ENCODE measurements around the gene UBE2K.
A peak's percentile ranks its signal among the peaks of the same experiment; 100 is the strongest.

Gene UBE2K

GRCh38 chr4:39814403-39815185 lies 116.7 kb downstream of the UBE2K start (continued):
- TF ChIP-seq ZXDB (tag by site-specific recombination; IDR thresholded peaks at IDR 0.05) (no peak), BCL11B (tag by site-specific recombination; IDR thresholded peaks at IDR 0.05; ENCODE audit: low read depth) (no peak), ZNF785 (tag by site-specific recombination; IDR thresholded peaks at IDR 0.05) (no peak), ZNF394 (tag by site-specific recombination; IDR thresholded peaks at IDR 0.05; ENCODE audit: borderline replicate concordance) (no peak), ZNF837 (tag by site-specific recombination; IDR thresholded peaks at IDR 0.05) (no peak), KLF8 (tag by site-specific recombination; IDR thresholded peaks at IDR 0.05) (peak; percentile 98), ZFHX2 (tag by site-specific recombination; conservative IDR thresholded peaks at IDR 0.05) (peak; percentile 99), SCRT1 (tag by site-specific recombination; IDR thresholded peaks at IDR 0.05; ENCODE audit: borderline replicate concordance) (no peak), ZNF274 (IDR thresholded peaks at IDR 0.05; ENCODE audit: low read length) (no peak), ZNF274 (tag by site-specific recombination; IDR thresholded peaks at IDR 0.05; ENCODE audit: borderline replicate concordance) (no peak), ZFP69B (tag by site-specific recombination; IDR thresholded peaks at IDR 0.05) (no peak), ZBTB17 (tag by site-specific recombination; IDR thresholded peaks at IDR 0.05) (no peak), ZFP37 (tag by site-specific recombination; IDR thresholded peaks at IDR 0.05) (no peak), ZNF513 (tag by site-specific recombination; IDR thresholded peaks at IDR 0.05) (no peak), ZNF112 (tag by site-specific recombination; IDR thresholded peaks at IDR 0.05) (no peak), ZNF37A (tag by site-specific recombination; IDR thresholded peaks at IDR 0.05) (no peak), ZNF488 (tag by site-specific recombination; IDR thresholded peaks at IDR 0.05) (0 out of 2 replicates have a peak, but pooled peaks have one; percentile 8), IKZF3 (tag by site-specific recombination; IDR thresholded peaks at IDR 0.05) (no peak), ZNF132 (tag by site-specific recombination; IDR thresholded peaks at IDR 0.05; ENCODE audit: borderline replicate concordance) (no peak), ZNF239 (tag by site-specific recombination; IDR thresholded peaks at IDR 0.05) (peak; percentile 59), TCF7L2 (IDR thresholded peaks at IDR 0.05; ENCODE audit: borderline replicate concordance, low read depth, low read length) (no peak), ZNF174 (tag by site-specific recombination; IDR thresholded peaks at IDR 0.05) (no peak), ZNF423 (tag by site-specific recombination; IDR thresholded peaks at IDR 0.05) (no peak), ZNF701 (tag by site-specific recombination; IDR thresholded peaks at IDR 0.05) (no peak), ZBTB26 (tag by site-specific recombination; optimal IDR thresholded peaks at IDR 0.05) (no peak), ZNF223 (tag by site-specific recombination; IDR thresholded peaks at IDR 0.05) (no peak), ZBTB6 (tag by site-specific recombination; IDR thresholded peaks at IDR 0.05) (no peak), ZNF626 (tag by site-specific recombination; IDR thresholded peaks at IDR 0.05) (no peak), ZNF16 (tag by site-specific recombination; IDR thresholded peaks at IDR 0.05; ENCODE audit: low read depth) (no peak)
- TF ChIP-seq, protein P1, sequence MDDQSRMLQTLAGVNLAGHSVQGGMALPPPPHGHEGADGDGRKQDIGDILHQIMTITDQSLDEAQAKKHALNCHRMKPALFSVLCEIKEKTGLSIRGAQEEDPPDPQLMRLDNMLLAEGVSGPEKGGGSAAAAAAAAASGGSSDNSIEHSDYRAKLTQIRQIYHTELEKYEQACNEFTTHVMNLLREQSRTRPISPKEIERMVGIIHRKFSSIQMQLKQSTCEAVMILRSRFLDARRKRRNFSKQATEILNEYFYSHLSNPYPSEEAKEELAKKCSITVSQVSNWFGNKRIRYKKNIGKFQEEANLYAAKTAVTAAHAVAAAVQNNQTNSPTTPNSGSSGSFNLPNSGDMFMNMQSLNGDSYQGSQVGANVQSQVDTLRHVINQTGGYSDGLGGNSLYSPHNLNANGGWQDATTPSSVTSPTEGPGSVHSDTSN (CRISPR knock-in tag; IDR thresholded peaks at IDR 0.05), result no peak
- TF ChIP-seq, protein P2, sequence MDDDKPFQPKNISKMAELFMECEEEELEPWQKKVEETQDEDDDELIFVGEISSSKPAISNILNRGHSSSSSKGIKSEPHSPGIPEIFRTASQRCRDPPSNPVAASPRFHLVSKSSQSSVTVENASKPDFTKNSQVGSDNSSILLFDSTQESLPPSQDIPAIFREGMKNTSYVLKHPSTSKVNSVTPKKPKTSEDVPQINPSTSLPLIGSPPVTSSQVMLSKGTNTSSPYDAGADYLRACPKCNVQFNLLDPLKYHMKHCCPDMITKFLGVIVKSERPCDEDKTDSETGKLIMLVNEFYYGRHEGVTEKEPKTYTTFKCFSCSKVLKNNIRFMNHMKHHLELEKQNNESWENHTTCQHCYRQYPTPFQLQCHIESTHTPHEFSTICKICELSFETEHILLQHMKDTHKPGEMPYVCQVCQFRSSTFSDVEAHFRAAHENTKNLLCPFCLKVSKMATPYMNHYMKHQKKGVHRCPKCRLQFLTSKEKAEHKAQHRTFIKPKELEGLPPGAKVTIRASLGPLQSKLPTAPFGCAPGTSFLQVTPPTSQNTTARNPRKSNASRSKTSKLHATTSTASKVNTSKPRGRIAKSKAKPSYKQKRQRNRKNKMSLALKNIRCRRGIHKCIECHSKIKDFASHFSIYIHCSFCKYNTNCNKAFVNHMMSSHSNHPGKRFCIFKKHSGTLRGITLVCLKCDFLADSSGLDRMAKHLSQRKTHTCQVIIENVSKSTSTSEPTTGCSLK (tag by site-specific recombination; IDR thresholded peaks at IDR 0.05), result no peak
- TF ChIP-seq, protein P3, sequence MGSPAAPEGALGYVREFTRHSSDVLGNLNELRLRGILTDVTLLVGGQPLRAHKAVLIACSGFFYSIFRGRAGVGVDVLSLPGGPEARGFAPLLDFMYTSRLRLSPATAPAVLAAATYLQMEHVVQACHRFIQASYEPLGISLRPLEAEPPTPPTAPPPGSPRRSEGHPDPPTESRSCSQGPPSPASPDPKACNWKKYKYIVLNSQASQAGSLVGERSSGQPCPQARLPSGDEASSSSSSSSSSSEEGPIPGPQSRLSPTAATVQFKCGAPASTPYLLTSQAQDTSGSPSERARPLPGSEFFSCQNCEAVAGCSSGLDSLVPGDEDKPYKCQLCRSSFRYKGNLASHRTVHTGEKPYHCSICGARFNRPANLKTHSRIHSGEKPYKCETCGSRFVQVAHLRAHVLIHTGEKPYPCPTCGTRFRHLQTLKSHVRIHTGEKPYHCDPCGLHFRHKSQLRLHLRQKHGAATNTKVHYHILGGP (tag by site-specific recombination; IDR thresholded peaks at IDR 0.05), result no peak

Measured in HEK293 (cell line).